Measurements from ENCODE around the gene CCL20. TPM values are rescaled to one million over a fixed set of nuclear protein-coding genes. Genes with fewer than 3 reads are reported as not detected.

CCL20 gene
- total and polyA plus RNA-seq, 8 donors = 1.8 to 75.8 (median 11.6) TPM; not detected in 2

DNA sequence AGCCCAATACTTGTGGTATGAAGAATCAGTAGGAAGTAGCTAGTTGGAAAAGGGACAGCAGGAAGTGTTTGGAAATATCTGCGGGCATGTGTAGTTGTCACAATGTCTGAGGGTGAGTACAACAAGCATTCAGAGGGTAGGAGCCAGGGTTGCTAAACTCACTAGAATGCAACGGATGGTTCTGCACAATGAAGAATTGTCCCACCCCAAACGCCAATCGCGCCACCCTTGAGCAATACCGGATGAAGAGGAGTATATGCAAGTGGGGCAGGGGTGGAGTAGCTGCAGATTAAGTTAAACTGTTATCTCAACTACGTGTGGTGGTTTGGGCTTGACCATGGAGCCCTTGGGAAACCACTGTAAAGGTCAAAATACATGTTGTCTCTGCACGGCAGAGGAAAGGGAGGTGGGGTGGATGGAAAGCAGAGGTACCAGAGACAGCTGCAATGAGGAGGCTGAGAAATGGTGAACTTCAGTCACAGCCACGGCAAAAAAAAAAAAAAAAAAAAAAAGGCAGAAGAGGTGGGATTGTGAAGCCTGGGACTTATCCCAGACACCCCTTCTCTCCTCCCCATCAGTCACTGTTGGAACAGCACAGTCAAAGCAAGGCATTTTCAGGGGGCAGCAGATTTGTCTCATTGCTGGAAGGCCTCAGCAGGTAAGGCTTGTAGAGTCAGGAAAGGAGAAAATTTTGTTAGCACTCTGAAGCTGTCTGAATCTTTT lies 5.2 kb downstream of the CCL20 start:
- intact Hi-C loops (cut with DNase I; ENCODE audit: low total_unique reads) = no loop called here
- Histone ChIP-seq H3K9me3 (no peaks in the 10 kb centered on the region), H3K4me1 (peaks cover 0 to 21% (median 4%) of the 10 kb centered on the region in 4 donors), H3K27ac (peak overlapping the region in 4 of 5 donors; percentile 28 to 79 (median 53)), H3K4me3 (no peak overlapping the region), H3K27me3 (no peaks in the 10 kb centered on the region), H3K36me3 (no peaks in the 10 kb centered on the region)
- WGBS, 5 donors = 47 to 65% (median 52%) methylated on average over 9 of the region's 9 CpGs
- TF ChIP-seq, protein P1, sequence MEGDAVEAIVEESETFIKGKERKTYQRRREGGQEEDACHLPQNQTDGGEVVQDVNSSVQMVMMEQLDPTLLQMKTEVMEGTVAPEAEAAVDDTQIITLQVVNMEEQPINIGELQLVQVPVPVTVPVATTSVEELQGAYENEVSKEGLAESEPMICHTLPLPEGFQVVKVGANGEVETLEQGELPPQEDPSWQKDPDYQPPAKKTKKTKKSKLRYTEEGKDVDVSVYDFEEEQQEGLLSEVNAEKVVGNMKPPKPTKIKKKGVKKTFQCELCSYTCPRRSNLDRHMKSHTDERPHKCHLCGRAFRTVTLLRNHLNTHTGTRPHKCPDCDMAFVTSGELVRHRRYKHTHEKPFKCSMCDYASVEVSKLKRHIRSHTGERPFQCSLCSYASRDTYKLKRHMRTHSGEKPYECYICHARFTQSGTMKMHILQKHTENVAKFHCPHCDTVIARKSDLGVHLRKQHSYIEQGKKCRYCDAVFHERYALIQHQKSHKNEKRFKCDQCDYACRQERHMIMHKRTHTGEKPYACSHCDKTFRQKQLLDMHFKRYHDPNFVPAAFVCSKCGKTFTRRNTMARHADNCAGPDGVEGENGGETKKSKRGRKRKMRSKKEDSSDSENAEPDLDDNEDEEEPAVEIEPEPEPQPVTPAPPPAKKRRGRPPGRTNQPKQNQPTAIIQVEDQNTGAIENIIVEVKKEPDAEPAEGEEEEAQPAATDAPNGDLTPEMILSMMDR (IDR thresholded peaks at IDR 0.05) = no peak
- TF ChIP-seq POLR2AphosphoS5 (IDR thresholded peaks at IDR 0.05) (peak in 1 of 3 donors; percentile 8), POLR2A (IDR thresholded peaks at IDR 0.05) (no peak)
- DNase-seq = peak in 1 of 2 donors; percentile 53

DNA sequence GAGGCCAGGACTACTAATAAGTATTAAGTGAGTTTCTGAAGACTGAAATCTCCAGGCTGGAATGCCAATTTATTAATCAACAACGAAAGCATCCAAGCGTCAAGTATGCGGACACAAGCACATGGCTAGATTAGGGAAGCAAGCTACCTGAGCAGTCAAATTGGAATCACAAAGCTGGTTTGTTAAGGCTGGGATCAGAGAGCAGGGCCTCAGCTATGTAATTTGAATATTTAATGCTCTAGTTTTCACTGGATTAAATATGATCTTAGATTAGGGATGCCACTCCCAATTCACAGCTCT lies 5.7 kb downstream of the CCL20 start:
- Histone ChIP-seq H3K9me3 (no peaks in the 10 kb centered on the region), H3K27ac (peak overlapping the region in 2 of 5 donors; percentile 67 to 79), H3K4me3 (no peak overlapping the region), H3K27me3 (no peaks in the 10 kb centered on the region), H3K4me1 (peaks cover 0 to 20% (median 4%) of the 10 kb centered on the region in 4 donors), H3K36me3 (no peaks in the 10 kb centered on the region)
- WGBS, 5 donors = 70 to 86% (median 83%) methylated on average over 3 of the region's 3 CpGs
- TF ChIP-seq POLR2A (IDR thresholded peaks at IDR 0.05) = no peak
- TF ChIP-seq POLR2AphosphoS5 (IDR thresholded peaks at IDR 0.05) = no peak
- TF ChIP-seq, protein P1 (IDR thresholded peaks at IDR 0.05) = no peak
- no peak for TF ChIP-seq EP300 (IDR thresholded peaks at IDR 0.05)
- DNase-seq = no peak
- intact Hi-C loops (cut with DNase I; ENCODE audit: low total_unique reads) = no loop called here

DNA sequence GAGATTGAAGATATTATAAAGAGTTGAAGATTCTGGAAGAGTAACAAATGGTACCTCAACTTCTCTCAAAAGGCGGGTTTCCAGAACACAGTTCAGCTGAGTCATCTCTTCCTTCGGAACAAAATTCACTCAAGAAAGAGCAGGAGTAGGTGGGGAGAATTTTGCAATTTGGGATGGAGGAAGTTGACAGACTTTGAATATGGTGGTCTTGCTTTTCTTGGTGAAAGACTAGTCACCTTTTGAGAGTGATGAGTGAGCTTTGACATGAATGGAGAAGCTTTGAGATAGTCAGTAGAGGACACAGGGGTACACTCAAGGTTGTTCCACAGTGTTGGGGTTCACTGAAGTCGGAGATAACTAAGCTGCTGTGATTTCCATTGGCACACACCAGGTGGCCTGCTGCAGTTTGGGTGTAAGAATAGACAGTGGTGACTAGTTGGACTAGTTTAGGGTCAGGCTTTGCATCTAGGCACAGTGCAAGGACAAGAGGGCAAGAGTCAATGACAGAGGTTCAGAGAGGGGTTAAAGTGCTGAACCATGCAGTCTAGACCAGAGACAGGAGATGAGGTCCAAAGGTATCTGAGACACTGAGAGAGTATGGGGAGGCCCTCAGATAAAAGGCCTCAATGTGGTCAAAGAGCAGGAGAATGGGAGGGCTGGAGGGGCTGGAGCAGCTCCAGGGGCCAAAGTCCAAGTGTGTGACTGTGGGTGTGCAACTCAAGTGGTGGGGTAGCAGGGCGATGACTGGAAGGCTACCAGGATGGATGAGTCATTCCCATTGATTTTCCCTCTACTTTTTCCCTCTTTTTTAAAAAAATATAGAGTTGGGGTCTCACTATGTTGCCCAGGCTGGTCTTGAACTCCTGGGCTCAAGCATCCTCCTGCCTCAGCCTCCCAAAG lies 7.7 kb downstream of the CCL20 start:
- H3K27ac ChIP-seq = no peak overlapping the region
- WGBS, 5 donors = 69 to 86% (median 79%) methylated on average over 4 of the region's 4 CpGs
- no peaks in the 10 kb centered on the region for H3K27me3 ChIP-seq
- peaks cover 0 to 20% (median 4%) of the 10 kb centered on the region in 4 donors for H3K4me1 ChIP-seq
- intact Hi-C loops (cut with DNase I; ENCODE audit: low total_unique reads) = no loop called here
- TF ChIP-seq, protein P1 (IDR thresholded peaks at IDR 0.05) = no peak
- TF ChIP-seq POLR2AphosphoS5 (IDR thresholded peaks at IDR 0.05) = no peak
- no peak for TF ChIP-seq EP300 (IDR thresholded peaks at IDR 0.05)
- no peak for TF ChIP-seq POLR2A (IDR thresholded peaks at IDR 0.05)
- H3K9me3 ChIP-seq = no peaks in the 10 kb centered on the region
- peak; percentile 38 to 49 for DNase-seq
- H3K36me3 ChIP-seq = no peaks in the 10 kb centered on the region
- no peak overlapping the region for H3K4me3 ChIP-seq

DNA sequence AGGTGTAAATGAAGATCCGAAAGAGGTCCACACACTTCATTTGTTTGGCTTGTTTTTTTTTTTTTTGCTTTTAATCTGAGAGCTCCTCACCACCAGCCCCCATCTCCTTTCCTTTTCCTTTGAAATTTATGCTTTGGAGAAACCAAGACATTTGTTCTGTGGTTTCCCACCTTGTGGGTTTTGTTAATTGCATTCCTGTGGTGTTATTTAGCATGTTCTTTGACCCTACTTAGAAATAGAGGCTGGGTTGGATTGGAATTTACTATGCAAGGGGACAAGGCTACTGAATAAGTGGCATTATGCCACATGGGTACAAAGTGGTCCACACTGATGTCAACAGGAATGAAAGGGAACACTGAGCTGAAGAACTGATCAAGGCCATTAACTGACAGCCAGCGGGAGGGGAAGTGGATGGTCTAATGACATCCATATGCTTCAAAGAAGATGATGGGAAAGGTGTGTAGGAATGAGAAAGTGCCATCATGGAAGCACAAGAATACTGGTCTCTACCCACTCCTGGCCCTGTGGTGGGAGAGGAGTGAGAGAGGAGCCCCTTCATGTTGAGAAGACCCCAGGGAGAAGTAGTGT lies 8.9 kb downstream of the CCL20 start:
- Histone ChIP-seq H3K27me3 (no peaks in the 10 kb centered on the region), H3K4me3 (no peak overlapping the region), H3K36me3 (no peaks in the 10 kb centered on the region), H3K9me3 (no peaks in the 10 kb centered on the region), H3K4me1 (peaks cover 0 to 19% (median 4%) of the 10 kb centered on the region in 4 donors), H3K27ac (no peak overlapping the region)
- 74 to 88% (median 86%) methylated on average over 2 of the region's 2 CpGs for WGBS, 5 donors
- intact Hi-C loops (cut with DNase I; ENCODE audit: low total_unique reads) = no loop called here
- no peak for TF ChIP-seq EP300 (IDR thresholded peaks at IDR 0.05)
- TF ChIP-seq POLR2A (IDR thresholded peaks at IDR 0.05) = no peak
- no peak for TF ChIP-seq POLR2AphosphoS5 (IDR thresholded peaks at IDR 0.05)
- TF ChIP-seq, protein P1 (IDR thresholded peaks at IDR 0.05) = no peak
- DNase-seq = no peak
